ENCODE data around the gene PRKCB. TPM values are rescaled to one million over a fixed set of nuclear protein-coding genes. Genes with fewer than 3 reads are reported as not detected.

PRKCB gene
- total RNA-seq, 1 experiment from 2014 or later, result not detected

GRCh38 chr16:24174504-24174903 is 338.7 kb downstream of the PRKCB start:
- BruUV-seq (replicated peaks), result no TSS peak
- intact Hi-C loops (cut with micrococcal nuclease; ENCODE audit: unreplicated experiment), result no loop called here
- no peaks in the 10 kb centered on the region for H3K9me3 Mint-ChIP-seq (ENCODE audit: low read depth, unreplicated experiment)
- H3K36me3 Mint-ChIP-seq (ENCODE audit: insufficient read depth, unreplicated experiment), result no peaks in the 10 kb centered on the region
- no peaks in the 10 kb centered on the region for H3K4me1 Mint-ChIP-seq (ENCODE audit: low read depth, unreplicated experiment)
- peaks cover 63% of the 10 kb centered on the region for H3K27me3 Mint-ChIP-seq (ENCODE audit: unreplicated experiment)
- no peak for TF ChIP-seq CTCF (IDR thresholded peaks at IDR 0.05; ENCODE audit: unreplicated experiment)
- DNase-seq, result no peak
- no peak overlapping the region for H3K4me3 Mint-ChIP-seq (ENCODE audit: low read depth, unreplicated experiment)
- no peak overlapping the region for H3K27ac Mint-ChIP-seq (ENCODE audit: unreplicated experiment)
- CTCF ChIA-PET, result interaction anchor here (0.6 kb wide), 1 partner anchor 157 kb away, joined by 4 read pairs; no protein-coding TSS in a partner anchor

GRCh38 chr16:24174957-24175356 is 339.2 kb downstream of the PRKCB start:
- intact Hi-C loops (cut with micrococcal nuclease; ENCODE audit: unreplicated experiment), result no loop called here
- DNase-seq, result no peak
- H3K4me1 Mint-ChIP-seq (ENCODE audit: low read depth, unreplicated experiment), result no peaks in the 10 kb centered on the region
- H3K9me3 Mint-ChIP-seq (ENCODE audit: low read depth, unreplicated experiment), result no peaks in the 10 kb centered on the region
- no peak for TF ChIP-seq CTCF (IDR thresholded peaks at IDR 0.05; ENCODE audit: unreplicated experiment)
- no TSS peak for BruUV-seq (replicated peaks)
- H3K27ac Mint-ChIP-seq (ENCODE audit: unreplicated experiment), result no peak overlapping the region
- H3K27me3 Mint-ChIP-seq (ENCODE audit: unreplicated experiment), result peaks cover 61% of the 10 kb centered on the region
- no peaks in the 10 kb centered on the region for H3K36me3 Mint-ChIP-seq (ENCODE audit: insufficient read depth, unreplicated experiment)
- no peak overlapping the region for H3K4me3 Mint-ChIP-seq (ENCODE audit: low read depth, unreplicated experiment)
- CTCF ChIA-PET, result no interaction called here

- Mint-ChIP-seq H3K4me1 (ENCODE audit: low read depth, unreplicated experiment) (no peaks in the 10 kb centered on the region), H3K9me3 (ENCODE audit: low read depth, unreplicated experiment) (no peaks in the 10 kb centered on the region), H3K27ac (ENCODE audit: unreplicated experiment) (no peak overlapping the region), H3K4me3 (ENCODE audit: low read depth, unreplicated experiment) (no peak overlapping the region), H3K27me3 (ENCODE audit: unreplicated experiment) (peaks cover 62% of the 10 kb centered on the region), H3K36me3 (ENCODE audit: insufficient read depth, unreplicated experiment) (no peaks in the 10 kb centered on the region)
- no peak for TF ChIP-seq CTCF (IDR thresholded peaks at IDR 0.05; ENCODE audit: unreplicated experiment)
- intact Hi-C loops (cut with micrococcal nuclease; ENCODE audit: unreplicated experiment), result no loop called here
- no peak for DNase-seq
- CTCF ChIA-PET, result no interaction called here
- BruUV-seq (replicated peaks), result no TSS peak
Observed at GRCh38 chr16:24178496-24178895, 342.7 kb downstream of the PRKCB start.

- TF ChIP-seq CTCF (IDR thresholded peaks at IDR 0.05; ENCODE audit: unreplicated experiment), result no peak
- H3K9me3 Mint-ChIP-seq (ENCODE audit: low read depth, unreplicated experiment), result no peaks in the 10 kb centered on the region
- no peak overlapping the region for H3K4me3 Mint-ChIP-seq (ENCODE audit: low read depth, unreplicated experiment)
- no peaks in the 10 kb centered on the region for H3K4me1 Mint-ChIP-seq (ENCODE audit: low read depth, unreplicated experiment)
- BruUV-seq (replicated peaks), result no TSS peak
- H3K36me3 Mint-ChIP-seq (ENCODE audit: insufficient read depth, unreplicated experiment), result no peaks in the 10 kb centered on the region
- H3K27me3 Mint-ChIP-seq (ENCODE audit: unreplicated experiment), result peaks cover 49% of the 10 kb centered on the region
- intact Hi-C loops (cut with micrococcal nuclease; ENCODE audit: unreplicated experiment), result no loop called here
- no peak for DNase-seq
- H3K27ac Mint-ChIP-seq (ENCODE audit: unreplicated experiment), result no peak overlapping the region
- CTCF ChIA-PET, result no interaction called here
Observed at GRCh38 chr16:24180451-24180850, 344.7 kb downstream of the PRKCB start.
